Ecto neural progenitor cell (in vitro differentiated cells): ENCODE data around the gene TREML1.
"Not testable (repeated sequence)": the region's sequence is repeated elsewhere in the genome, so short reads cannot be mapped to it uniquely, and the experiment has no call there.

Source experiments
- DNase-seq: peaks from one replicate; pipeline ENCODE4 v3.0.0-alpha.2; 2018; ENCODE audit warnings: low spot score

Gene TREML1

GRCh38 chr6:41147917-41148316 is 6.2 kb downstream of the TREML1 start:
- no peak for DNase-seq

- DNase-seq = no peak
Measured at GRCh38 chr6:41136911-41137310, 17.2 kb downstream of the TREML1 start.

- DNase-seq = no peak
Measured at GRCh38 chr6:41135062-41135832, 18.9 kb downstream of the TREML1 start.

- no peak for DNase-seq
Measured at GRCh38 chr6:41132254-41132653, 21.9 kb downstream of the TREML1 start.

- DNase-seq = no peak
Measured at GRCh38 chr6:41125282-41125681, 28.9 kb downstream of the TREML1 start.

GRCh38 chr6:41122918-41123317 is 31.2 kb downstream of the TREML1 start:
- no peak for DNase-seq

- no peak for DNase-seq
Measured at GRCh38 chr6:41122373-41122772, 31.8 kb downstream of the TREML1 start.

GRCh38 chr6:41120058-41120457 is 34.1 kb downstream of the TREML1 start:
- no peak for DNase-seq

- DNase-seq = no peak
Measured at GRCh38 chr6:41119508-41119907, 34.6 kb downstream of the TREML1 start.

- DNase-seq = not testable (repeated sequence)
Measured at GRCh38 chr6:41115027-41115426, 39.1 kb downstream of the TREML1 start.

GRCh38 chr6:41111017-41111416 is 43.1 kb downstream of the TREML1 start:
- no peak for DNase-seq

GRCh38 chr6:41103847-41104246 is 50.3 kb downstream of the TREML1 start:
- DNase-seq = no peak

- peak; percentile 84 for DNase-seq
Measured at GRCh38 chr6:41100871-41101287, 53.3 kb downstream of the TREML1 start.
